GM12864 (cell line): ENCODE data around the gene TMEM145.
"Not testable (repeated sequence)": the region's sequence is repeated elsewhere in the genome, so short reads cannot be mapped to it uniquely, and the experiment has no call there.

Experiments
- DNase-seq: peaks from one replicate; pipeline ENCODE4 v3.0.0-alpha.2; 2011; ENCODE audit warnings: low read depth
- H3K4me3 ChIP-seq: 2 replicates; pipeline ENCODE4 v1.5.1; 2011; ENCODE audit warnings: mild to moderate bottlenecking, low read depth, low read length, control low read depth
- TF ChIP-seq, protein P1 (sequence below): IDR thresholded peaks from 2 replicates; pipeline ENCODE4 v1.5.1; 2011; ENCODE audit warnings: low read depth, mild to moderate bottlenecking, moderate library complexity, low read length, control low read depth, inconsistent platforms; ENCODE audit errors: missing control alignments

Gene TMEM145

DNA sequence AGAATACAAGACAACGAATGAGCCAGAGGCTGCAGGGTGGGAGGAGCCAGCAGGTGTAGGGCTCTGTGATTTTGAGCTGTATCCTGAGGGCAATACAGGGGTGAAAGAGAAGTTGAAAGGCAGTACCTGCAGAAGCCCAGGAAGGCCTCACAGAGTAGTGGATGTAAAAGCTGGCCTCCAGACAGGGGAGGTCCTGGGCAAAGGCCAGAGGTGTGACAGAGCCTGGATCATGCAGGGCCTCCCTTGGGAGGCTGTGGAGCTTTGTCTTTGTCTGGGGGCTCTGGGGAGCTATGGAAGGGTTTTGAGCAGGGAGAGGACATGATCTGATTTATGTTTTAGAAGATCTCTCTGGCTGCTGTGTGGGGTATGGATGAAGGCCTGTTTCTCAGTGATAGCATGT, 15.0 kb downstream of the TMEM145 start:
- DNase-seq = no peak
- TF ChIP-seq, protein P1, sequence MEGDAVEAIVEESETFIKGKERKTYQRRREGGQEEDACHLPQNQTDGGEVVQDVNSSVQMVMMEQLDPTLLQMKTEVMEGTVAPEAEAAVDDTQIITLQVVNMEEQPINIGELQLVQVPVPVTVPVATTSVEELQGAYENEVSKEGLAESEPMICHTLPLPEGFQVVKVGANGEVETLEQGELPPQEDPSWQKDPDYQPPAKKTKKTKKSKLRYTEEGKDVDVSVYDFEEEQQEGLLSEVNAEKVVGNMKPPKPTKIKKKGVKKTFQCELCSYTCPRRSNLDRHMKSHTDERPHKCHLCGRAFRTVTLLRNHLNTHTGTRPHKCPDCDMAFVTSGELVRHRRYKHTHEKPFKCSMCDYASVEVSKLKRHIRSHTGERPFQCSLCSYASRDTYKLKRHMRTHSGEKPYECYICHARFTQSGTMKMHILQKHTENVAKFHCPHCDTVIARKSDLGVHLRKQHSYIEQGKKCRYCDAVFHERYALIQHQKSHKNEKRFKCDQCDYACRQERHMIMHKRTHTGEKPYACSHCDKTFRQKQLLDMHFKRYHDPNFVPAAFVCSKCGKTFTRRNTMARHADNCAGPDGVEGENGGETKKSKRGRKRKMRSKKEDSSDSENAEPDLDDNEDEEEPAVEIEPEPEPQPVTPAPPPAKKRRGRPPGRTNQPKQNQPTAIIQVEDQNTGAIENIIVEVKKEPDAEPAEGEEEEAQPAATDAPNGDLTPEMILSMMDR = no peak
- no peak overlapping the region for H3K4me3 ChIP-seq

DNA sequence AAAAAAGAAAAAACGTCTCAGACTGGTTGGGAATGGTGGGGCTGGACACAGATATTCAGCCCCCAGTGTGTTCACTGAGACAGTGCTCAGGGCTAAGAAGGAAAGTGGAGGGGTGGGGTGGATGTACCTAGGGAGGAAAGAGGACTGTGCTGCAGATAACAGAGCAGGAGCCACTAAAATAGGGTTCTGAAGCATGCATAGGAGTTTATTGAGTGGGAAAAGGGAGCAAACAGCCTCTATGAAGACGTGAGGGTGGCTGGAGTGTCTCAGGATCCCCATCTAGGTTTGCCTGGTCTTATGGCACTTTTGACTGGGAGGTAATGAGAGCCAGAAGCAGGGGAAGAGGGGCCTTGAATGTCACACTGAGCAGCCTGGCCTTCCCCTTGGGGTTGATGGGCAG, 15.7 kb downstream of the TMEM145 start:
- no peak overlapping the region for H3K4me3 ChIP-seq
- DNase-seq = no peak
- TF ChIP-seq, protein P1 = no peak

GRCh38 chr19:42330241-42330711, 17.2 kb downstream of the TMEM145 start:
- TF ChIP-seq, protein P1 = no peak
- H3K4me3 ChIP-seq = no peak overlapping the region
- no peak for DNase-seq

DNA sequence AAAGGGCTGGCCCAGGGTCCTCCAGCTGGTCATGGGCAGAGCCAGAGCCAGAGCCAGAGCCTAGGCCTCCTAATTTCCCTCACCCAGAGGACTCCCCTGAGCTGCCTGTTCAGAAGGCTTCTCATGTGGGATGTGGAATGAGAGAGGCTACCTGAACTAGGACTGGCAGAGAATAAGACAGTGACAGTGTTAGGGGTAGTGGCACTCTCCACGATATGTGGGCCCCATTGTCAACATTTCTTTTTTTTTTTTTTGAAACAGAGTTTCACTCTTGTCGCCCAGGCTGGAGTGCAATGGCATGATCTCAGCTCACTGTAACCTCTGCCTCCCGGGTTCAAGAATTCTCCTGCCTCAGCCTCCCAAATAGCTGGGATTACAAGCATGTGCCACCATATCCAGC, 18.2 kb downstream of the TMEM145 start:
- H3K4me3 ChIP-seq, DNase-seq: not testable (repeated sequence)

- DNase-seq = no peak
- TF ChIP-seq, protein P1 = no peak
- H3K4me3 ChIP-seq = no peak overlapping the region
These were observed 18.9 kb downstream of the TMEM145 start for GRCh38 chr19:42332059-42332458.

- TF ChIP-seq, protein P1 = no peak
- DNase-seq = no peak
- H3K4me3 ChIP-seq = no peak overlapping the region
These were observed 19.9 kb downstream of the TMEM145 start for GRCh38 chr19:42333018-42333417.

- TF ChIP-seq, protein P1 = no peak
- no peak overlapping the region for H3K4me3 ChIP-seq
These were observed 21.0 kb downstream of the TMEM145 start for GRCh38 chr19:42333975-42334696.

More at GRCh38 chr19:42333975-42334696, 21.0 kb downstream of the TMEM145 start:
- no peak for DNase-seq
